SKM-1 treated with dmso at 0.1 percent for 144 hours (cell line): ENCODE results near the gene DENND4A.
"Not testable (repeated sequence)": the region's sequence is repeated elsewhere in the genome, so short reads cannot be mapped to it uniquely, and the experiment has no call there.

Experiments
- DNase-seq: peaks from one replicate; lab custom pipeline; 2025; ENCODE audit not compliant: unreplicated experiment; lab: John Stamatoyannopoulos, UW

DENND4A gene

GRCh38 chr15:65761210-65761926 lies 30.7 kb downstream of the DENND4A start:
- DNase-seq: no peak

DNA sequence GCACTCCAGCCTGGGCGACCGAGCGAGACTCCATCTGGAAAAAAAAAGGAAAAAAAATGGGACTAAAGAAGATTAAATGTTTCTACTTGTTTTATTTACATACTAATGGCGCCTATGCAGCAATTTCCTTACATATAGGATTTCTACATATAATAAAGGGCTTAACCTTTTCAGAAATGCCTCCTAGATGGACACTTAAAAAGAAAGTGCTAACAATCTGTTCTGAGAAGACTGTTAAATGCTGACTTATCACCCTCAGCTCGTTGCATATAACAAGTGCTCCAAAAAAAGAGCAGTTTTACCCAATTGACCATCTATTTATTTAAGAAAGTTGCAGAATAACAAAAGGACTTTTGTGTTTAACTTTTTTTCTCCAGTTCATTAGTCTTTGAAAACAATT lies 32.7 kb downstream of the DENND4A start:
- no peak for DNase-seq

- no peak for DNase-seq
Observed at GRCh38 chr15:65758242-65758641, 33.9 kb downstream of the DENND4A start.

GRCh38 chr15:65757256-65757655 lies 34.8 kb downstream of the DENND4A start:
- no peak for DNase-seq

DNA sequence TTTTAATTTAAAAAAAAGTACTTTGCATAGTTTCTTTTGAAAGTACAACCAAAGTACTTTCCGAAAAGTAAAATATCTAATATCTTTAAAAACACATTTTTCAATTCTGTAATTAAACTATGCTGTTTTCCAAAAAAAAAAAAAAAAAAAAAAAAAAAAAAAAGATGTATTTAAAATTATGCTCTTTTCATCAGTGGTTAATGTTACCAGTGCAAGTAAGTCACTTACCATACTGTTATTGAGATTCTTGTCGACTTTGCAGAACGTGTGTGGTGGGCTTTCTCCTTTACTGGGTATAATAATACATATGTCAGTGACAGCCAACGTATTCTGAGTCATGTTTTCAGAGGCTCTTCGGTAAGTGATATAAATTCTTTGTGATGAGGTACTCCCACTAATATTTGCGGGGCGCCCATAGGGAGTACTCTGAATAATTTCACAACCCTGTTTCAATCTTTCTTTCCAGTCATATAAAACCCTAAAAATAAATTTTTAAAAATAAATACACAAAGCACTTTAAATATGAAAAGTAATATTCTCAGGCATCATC lies 39.9 kb downstream of the DENND4A start:
- no peak for DNase-seq

GRCh38 chr15:65751431-65751830 lies 40.7 kb downstream of the DENND4A start:
- no peak for DNase-seq

DNA sequence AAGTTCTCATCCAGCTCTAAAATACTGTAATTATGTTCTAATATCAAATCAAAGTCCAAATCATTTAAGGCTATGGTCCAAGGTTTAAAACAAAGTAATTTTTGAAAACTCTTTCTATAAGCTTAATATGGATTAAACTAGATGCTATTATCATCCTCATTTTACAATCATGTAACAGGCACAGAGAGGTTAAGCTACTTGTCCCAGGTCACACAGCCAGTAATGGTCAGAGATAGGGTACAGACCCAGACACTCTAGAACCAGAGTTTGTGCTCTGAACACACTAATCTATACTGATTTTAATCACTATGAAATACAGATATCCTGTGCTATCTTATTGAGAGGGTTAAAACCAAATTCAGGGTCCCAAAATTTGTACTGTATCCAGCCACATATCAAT lies 44.8 kb downstream of the DENND4A start:
- DNase-seq: no peak

DNA sequence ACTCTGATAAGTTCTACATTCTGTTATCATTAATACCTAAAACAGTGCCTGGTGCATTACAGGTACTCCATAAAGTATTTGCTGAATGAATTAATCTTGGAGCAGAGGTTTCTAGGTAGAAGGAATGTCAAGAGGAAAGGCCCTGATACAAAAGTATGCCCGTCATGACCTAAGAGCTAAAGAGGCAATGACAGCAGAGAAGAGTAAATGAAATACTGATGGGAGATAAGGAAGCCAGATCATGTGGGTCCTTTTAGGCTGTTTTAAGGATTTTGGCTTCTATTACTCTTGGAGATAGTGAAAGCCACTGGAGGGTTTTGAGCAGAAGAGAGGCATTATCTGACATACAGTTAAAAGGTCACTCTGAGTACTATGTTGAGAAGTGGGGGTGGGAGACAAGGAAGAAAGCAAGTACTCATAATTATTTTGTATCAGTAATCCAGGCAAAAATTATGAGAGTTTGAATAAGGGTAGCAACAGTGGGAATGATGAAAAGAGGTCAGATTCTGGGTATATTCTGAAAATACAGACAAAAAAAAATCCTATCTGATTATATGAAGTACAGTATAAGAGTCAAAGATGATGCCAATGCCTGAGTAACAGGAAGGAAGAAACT lies 48.3 kb downstream of the DENND4A start:
- DNase-seq: no peak

GRCh38 chr15:65740148-65740547 lies 51.9 kb downstream of the DENND4A start:
- DNase-seq: no peak

- no peak for DNase-seq
Observed at GRCh38 chr15:65738649-65739048, 53.4 kb downstream of the DENND4A start.

- DNase-seq: not testable (repeated sequence)
Observed at GRCh38 chr15:65733599-65733998, 58.5 kb downstream of the DENND4A start.

DNA sequence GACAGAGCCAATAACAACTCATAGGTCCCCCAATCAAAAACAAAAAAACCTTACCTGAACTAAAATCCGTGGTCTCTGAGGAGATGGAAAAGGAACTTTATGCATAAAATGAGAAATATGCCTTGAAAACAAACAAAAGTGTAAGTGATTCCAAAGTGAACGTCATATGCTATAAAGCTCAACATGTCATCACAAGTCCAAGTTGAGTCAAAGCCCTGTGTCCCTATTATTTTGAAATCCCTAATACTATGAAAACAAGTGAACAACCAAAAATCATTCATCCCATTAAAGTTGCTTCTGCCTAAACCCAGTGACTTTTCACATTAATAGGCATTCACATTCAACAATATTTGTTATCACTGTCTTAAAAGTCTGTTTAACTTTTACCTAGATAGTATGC lies 59.4 kb downstream of the DENND4A start:
- DNase-seq: no peak

- no peak for DNase-seq
Observed at GRCh38 chr15:65731926-65732325, 60.2 kb downstream of the DENND4A start.

DNA sequence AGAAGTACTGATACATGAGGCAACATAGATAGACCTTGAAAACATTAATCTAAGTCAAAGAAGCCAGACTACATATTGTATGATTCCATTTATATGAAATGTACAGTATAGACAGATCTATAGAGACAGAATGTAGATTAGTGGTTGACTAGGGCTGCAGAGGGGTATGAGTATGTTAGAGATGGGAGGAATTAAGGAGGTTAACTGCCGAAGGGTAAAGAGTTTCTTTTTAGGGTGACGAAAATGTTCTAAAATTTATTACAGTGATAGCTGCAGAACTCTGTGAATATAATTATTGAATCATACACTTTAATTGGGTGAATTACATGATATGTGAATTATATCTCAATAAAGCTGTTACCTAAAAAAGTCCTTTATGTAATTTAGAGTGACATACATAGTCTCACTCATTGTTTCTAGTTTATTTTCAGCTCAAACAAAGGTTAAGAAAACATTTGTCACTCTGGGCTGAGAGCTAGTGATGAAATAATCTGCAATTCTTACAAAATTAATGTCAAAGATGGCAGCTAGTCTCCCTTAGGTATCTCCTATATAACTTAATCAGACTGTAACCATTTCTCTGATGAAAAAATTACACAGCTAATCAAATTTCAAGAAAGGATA lies 61.4 kb downstream of the DENND4A start:
- DNase-seq: no peak

GRCh38 chr15:65724464-65725215 lies 67.5 kb downstream of the DENND4A start:
- no peak for DNase-seq

GRCh38 chr15:65723876-65724275 lies 68.2 kb downstream of the DENND4A start:
- no peak for DNase-seq

- no peak for DNase-seq
Observed at GRCh38 chr15:65722191-65722590, 69.9 kb downstream of the DENND4A start.

GRCh38 chr15:65712415-65712814 lies 79.7 kb downstream of the DENND4A start:
- DNase-seq: no peak

DNA sequence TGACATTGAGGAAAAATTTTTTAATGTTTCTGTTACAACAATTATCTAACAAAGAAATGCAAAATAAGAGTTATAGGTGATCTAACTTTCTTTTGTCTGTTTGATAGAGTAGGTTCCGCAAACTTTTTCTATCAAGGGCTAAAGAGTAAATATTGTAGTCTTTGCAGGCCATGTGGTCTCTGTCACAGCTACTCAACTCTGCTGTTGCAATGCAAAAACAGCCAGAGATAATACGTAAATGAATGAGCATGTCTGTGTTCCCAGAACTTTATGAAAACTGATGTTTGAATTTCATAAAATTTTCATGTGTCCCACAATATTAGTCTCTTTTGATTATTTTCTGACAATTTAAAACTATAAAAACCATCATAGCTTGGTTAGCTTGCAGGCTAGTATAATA lies 97.0 kb downstream of the DENND4A start:
- no peak for DNase-seq

DNA sequence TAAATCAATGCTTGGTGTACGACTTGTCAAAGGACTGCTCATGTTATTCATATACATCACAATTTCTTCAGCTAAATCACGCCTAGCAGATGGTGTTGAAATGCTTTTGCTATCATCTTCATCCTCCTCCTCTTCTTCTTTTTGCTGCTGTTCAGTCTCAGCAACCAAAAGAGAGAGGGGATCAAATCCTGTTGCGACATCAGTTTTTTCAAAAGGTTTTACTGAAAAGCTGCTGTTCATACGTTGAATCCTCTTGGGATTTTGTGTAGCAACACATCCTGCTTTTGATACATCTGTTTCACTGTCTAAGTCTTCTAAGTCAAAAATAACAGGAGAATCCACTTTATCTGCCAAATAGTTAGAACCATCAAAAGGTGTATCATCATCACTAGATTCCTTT lies 101.3 kb downstream of the DENND4A start:
- DNase-seq: no peak

- no peak for DNase-seq
Observed at GRCh38 chr15:65690173-65690572, 101.9 kb downstream of the DENND4A start.
